Thoracic aorta endothelial cell (primary cell): ENCODE results near the gene TRIM60. TPM values are rescaled to one million over a fixed set of nuclear protein-coding genes. Genes with fewer than 3 reads are reported as not detected.

Source experiments
- small RNA-seq: library from RNA; depleted of rRNA; stranded (forward); fragments of <200 nt; gene quantifications from one replicate; pipeline ENCODE3, GENCODE V24; 2012
- total RNA-seq: library from RNA; depleted of rRNA; stranded (reverse); fragments of >200 nt; gene quantifications from 2 replicates; pipeline ENCODE4 v1.2.3, GENCODE V29; 2012

The TRIM60 gene
- not detected in 2 replicates for total RNA-seq

GRCh38 chr4:165031436-165032211 is at the start of gene TRIM60:
Gene TRIM60 (plus strand): TSS chr4:165031999. CDS start chr4:165040073, 8,074 bp downstream.

DNA sequence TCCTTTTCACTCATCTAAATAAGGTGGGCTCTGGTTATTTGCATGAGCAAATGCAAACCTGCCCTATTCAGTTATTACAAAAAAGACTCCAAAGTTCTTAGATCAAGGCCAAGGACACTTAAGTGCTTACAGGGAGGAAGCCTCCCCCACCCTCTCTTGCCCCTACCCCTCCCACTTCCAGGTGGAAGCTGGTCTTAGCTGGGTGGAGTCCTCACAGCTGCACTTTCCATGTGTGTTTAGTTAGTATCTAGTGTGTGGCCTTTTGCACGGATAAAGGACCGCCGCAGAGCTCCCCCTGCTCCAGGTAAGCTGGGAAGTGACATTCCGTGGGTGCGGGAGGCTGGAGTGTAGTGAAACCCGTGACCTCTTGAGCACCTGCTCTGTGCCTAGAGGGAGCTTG is 21.8 kb downstream of the TRIM60 start, which contains the start of gene TRIM75:
Gene TRIM75 (plus strand): TSS at position 222 of the 400 bp plus-strand sequence. CDS start 5,282 bp downstream, outside the sequence.

Small RNA genes within 50 kb of the gene (small RNA-seq; reads per million reads assigned to genes)
- gene AC106872.12, result not detected

Other genes with a start within 250 kb of the TRIM60 start
- not detected in 2 replicates for gene APELA, start 154.8 kb upstream of the TRIM60 start, total RNA-seq
- gene TRIM61, start 54.3 kb upstream of the TRIM60 start, total RNA-seq, result 0.14 TPM in 1 of 2 replicates, not detected in the other
- not detected in 2 replicates for gene TRIM75, start 21.9 kb downstream of the TRIM60 start, total RNA-seq
- 13.4 and 21.8 TPM in 2 replicates for gene TMEM192, start 80.9 kb downstream of the TRIM60 start, total RNA-seq
- gene KLHL2, start 175.6 kb downstream of the TRIM60 start, total RNA-seq, result 26.1 and 29.4 TPM in 2 replicates